A549 (cell line): ENCODE results near the gene SOX10.

Experiments
- PHF8 ChIP-seq: fragments of 200-600 bp; sonication (generic); IDR thresholded peaks from 2 replicates; pipeline ENCODE4 v1.6.1; 2016; ENCODE audit warnings: low read depth, mild to moderate bottlenecking, antibody characterized with exemption, moderate library complexity, borderline replicate concordance
- POLR2A ChIP-seq: IDR thresholded peaks from 2 replicates; pipeline ENCODE4 v1.6.1; 2012; ENCODE audit warnings: mild to moderate bottlenecking, low read length

DNA sequence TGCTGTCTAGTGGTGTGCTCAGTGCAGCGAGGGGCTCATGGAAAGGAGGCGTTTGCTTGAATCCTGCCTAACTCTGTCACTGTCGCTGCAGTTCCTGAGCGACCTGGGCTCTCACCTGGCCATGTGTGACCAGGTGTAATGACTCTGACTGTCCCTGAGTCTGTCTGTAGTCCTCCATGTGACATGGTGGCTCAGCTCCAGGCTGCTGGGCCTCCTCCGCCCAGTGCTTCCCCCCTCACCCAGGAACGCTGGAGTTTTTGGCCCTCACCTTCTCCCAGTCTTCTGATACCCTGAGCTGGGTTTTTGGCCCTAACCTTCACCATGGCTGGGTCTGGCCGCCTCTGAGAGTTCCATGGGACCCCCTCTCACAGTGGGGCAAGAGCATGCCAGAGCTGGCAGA, 58.0 kb downstream of the SOX10 start:
- TF ChIP-seq POLR2A: no peak
- TF ChIP-seq PHF8: no peak
